Measurements from ENCODE around the gene FBXL17.

- TF ChIP-seq CTCF (IDR thresholded peaks at IDR 0.05), result no peak
- TF ChIP-seq EP300 (IDR thresholded peaks at IDR 0.05), result no peak
- TF ChIP-seq POLR2A (IDR thresholded peaks at IDR 0.05), result no peak
- TF ChIP-seq POLR2AphosphoS5 (IDR thresholded peaks at IDR 0.05), result no peak
These were observed 175.2 kb downstream of the FBXL17 start for GRCh38 chr5:108206707-108207106.
